BLaER1 (cell line): ENCODE measurements around the gene PIP4K2A.

ENCODE experiments used
- H3K27ac ChIP-seq: shearing (Covaris generic); formaldehyde crosslinking; 2 replicates; pipeline ENCODE4 v1.8.1; 2022
- H3K27me3 ChIP-seq: shearing (Covaris generic); formaldehyde crosslinking; 2 replicates; pipeline ENCODE4 v1.8.1; 2022
- H3K36me3 ChIP-seq: shearing (Covaris generic); formaldehyde crosslinking; 2 replicates; pipeline ENCODE4 v1.8.1; 2022
- H3K4me1 ChIP-seq: shearing (Covaris generic); formaldehyde crosslinking; 2 replicates; pipeline ENCODE4 v1.8.1; 2022
- H3K4me2 ChIP-seq: shearing (Covaris generic); formaldehyde crosslinking; 2 replicates; pipeline ENCODE4 v1.8.1; 2022
- H3K4me3 ChIP-seq: shearing (Covaris generic); formaldehyde crosslinking; 2 replicates; pipeline ENCODE4 v1.8.1; 2022
- H3K9ac ChIP-seq: shearing (Covaris generic); formaldehyde crosslinking; 2 replicates; pipeline ENCODE4 v1.8.1; 2022
- H3K9me3 ChIP-seq: shearing (Covaris generic); formaldehyde crosslinking; 2 replicates; pipeline ENCODE4 v1.8.1; 2022
- H4K20me1 ChIP-seq: shearing (Covaris generic); formaldehyde crosslinking; 2 replicates; pipeline ENCODE4 v1.8.1; 2022
- Cebpa-rat ChIP-seq: shearing (Covaris generic); IDR thresholded peaks from 2 replicates; pipeline ENCODE4 v1.8.1; 2022

The PIP4K2A gene

GRCh38 chr10:22489975-22490374 is 224.4 kb downstream of the PIP4K2A start:
- Histone ChIP-seq H3K36me3 (no peaks in the 10 kb centered on the region), H3K4me3 (no peak overlapping the region), H4K20me1 (no peaks in the 10 kb centered on the region), H3K9me3 (no peaks in the 10 kb centered on the region), H3K27ac (no peak overlapping the region), H3K4me1 (peaks cover 4% of the 10 kb centered on the region; the same call in 1 of the 2 replicates), H3K9ac (no peak overlapping the region), H3K27me3 (no peaks in the 10 kb centered on the region), H3K4me2 (no peak overlapping the region)
- TF ChIP-seq Cebpa-rat, result no peak

DNA sequence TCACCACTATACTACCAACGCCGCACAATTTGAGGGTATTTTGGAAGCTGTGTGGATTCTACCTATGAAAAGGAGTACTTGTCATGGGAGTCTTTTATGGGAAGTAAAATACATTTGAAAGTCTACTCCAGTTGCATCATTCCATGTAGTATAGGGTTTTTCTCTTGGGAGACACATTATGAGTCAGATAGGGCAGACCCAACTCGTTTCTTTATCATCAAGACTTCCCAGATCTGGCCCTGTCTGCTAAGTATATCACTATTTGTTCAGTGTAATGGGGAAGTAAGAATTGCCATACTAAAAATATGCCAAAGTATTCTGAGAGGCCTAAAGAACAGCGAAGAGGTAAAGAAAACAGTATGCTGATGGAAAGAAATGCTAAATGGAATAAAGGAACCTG is 224.9 kb downstream of the PIP4K2A start:
- TF ChIP-seq Cebpa-rat, result no peak
- Histone ChIP-seq H3K4me2 (no peak overlapping the region), H3K27ac (no peak overlapping the region), H3K4me1 (peaks cover 4% of the 10 kb centered on the region; the same call in 1 of the 2 replicates), H3K9ac (no peak overlapping the region), H3K36me3 (no peaks in the 10 kb centered on the region), H3K9me3 (no peaks in the 10 kb centered on the region), H3K4me3 (no peak overlapping the region), H3K27me3 (no peaks in the 10 kb centered on the region), H4K20me1 (no peaks in the 10 kb centered on the region)

GRCh38 chr10:22486431-22486830 is 227.9 kb downstream of the PIP4K2A start:
- Histone ChIP-seq H3K36me3 (no peaks in the 10 kb centered on the region), H3K4me1 (no peaks in the 10 kb centered on the region), H3K27me3 (no peaks in the 10 kb centered on the region), H3K9ac (no peak overlapping the region), H3K4me2 (no peak overlapping the region), H3K9me3 (no peaks in the 10 kb centered on the region), H3K27ac (no peak overlapping the region), H4K20me1 (no peaks in the 10 kb centered on the region), H3K4me3 (no peak overlapping the region)
- TF ChIP-seq Cebpa-rat, result no peak
